Stimulated activated naive CD4-positive, alpha-beta T cell treated with Interleukin-2 at 50 U/mL for 16 hours (primary cell): ENCODE data around the gene PLLP.
A peak's percentile ranks its signal among the peaks of the same experiment; 100 is the strongest.

Source experiments
- DNase-seq: peaks from one replicate; lab custom pipeline; 2025; lab: John Stamatoyannopoulos, UW

PLLP gene, protein sequence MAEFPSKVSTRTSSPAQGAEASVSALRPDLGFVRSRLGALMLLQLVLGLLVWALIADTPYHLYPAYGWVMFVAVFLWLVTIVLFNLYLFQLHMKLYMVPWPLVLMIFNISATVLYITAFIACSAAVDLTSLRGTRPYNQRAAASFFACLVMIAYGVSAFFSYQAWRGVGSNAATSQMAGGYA

DNA sequence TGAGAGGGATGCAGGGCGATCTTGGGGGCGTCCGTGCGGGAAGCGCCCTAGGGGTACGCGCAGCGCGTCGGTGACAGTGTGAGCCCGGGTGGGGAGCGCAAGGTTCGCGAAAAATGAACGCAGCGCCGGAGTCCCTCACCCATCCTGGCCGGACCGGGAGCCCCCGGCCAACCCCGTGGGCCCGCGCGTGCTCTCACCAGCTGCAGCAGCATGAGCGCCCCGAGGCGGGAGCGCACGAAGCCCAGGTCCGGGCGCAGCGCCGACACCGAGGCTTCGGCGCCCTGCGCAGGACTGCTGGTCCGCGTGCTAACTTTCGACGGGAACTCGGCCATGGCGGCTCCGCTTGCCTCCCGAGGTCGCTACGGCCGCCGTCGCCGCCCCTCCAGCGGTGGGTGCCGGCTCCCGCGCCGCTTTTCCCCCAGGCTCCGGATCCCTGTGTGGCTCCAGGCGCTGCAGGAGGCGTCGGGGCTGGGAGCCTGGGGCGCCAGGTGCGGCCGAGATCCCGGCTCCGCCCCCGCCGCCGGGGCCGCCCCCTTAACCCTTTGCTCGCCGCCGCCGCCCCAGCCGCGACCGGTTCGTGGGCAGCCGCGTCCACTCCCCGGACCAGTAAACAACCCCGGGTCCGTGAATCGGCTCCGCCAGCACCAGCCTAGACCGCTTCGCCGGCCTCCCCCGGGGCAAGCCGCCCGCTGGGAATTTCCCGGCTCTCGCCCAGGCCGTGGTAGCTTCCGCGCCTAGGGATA lies at the start of gene PLLP:
PLLP (minus strand) TSS at position 464 of the 743 bp plus-strand sequence; CDS start at position 332, 132 bp downstream.
- DNase-seq, result peak; percentile 31

DNA sequence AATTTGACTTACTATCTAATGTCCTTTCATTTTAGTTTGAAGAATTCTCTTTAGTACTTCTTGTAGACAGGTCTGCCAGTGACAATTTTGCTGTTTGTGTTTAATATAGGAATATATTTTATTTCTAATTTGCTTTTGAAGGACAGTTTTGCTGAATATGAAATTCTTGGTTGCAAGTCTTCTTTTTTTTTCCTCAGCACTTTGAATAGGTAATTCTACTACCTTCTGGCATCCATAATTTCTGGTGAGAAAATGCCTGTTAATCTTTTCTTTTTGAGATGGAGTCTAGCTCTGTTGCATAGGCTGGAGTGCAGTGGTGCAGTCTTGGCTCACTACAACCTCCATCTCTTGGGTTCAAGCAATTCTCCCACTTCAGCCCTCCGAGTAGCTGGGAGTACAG lies 48.9 kb upstream of the PLLP start:
- DNase-seq, result no peak

DNA sequence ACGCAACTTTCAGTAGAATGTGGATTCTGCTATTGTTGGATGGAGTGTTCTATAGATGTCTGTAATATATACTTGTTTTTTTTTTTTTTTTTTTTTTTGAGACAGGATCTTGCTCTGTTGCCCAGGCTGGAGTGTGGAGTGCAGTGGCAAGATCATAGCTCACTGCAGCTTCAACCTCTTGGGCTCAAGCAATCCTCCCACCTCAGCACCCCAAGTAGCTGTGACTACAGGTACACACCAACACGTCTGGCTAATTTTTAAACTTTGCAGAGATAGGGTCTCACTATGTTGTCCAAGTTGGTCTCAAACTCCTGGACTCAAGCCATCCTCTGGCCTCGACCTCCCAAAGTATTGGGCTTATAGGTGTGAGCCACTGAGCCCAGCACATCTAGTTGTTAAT lies 46.9 kb upstream of the PLLP start:
- no peak for DNase-seq

DNA sequence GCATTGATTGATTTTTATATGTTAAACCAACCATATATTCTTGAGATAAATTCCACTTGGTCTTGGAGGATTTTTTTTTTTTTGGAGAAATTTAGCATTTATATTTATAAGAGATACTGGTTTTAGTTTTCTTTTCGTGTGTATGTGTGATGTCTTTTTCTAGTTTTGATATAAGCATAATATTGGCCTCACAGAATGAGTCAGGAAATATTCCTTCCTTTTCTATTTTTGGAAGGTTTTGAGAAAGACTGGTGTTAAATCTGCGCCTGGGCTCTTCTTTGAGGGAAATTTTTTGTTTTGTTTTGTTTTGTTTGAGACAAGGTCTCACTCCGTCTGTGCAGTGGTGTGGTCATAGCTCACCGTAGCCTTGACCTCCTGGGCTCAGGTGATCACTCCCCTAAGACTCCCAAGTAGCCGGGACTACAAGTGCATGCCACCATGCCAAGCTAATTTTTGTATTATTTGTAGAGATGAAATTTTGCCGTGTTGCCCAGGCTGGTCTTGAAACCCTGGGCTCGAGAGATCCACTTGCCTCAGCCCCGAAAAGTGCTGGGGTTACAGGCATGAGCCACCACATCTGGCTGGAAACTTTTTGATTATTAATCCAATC lies 45.4 kb upstream of the PLLP start:
- no peak for DNase-seq

DNA sequence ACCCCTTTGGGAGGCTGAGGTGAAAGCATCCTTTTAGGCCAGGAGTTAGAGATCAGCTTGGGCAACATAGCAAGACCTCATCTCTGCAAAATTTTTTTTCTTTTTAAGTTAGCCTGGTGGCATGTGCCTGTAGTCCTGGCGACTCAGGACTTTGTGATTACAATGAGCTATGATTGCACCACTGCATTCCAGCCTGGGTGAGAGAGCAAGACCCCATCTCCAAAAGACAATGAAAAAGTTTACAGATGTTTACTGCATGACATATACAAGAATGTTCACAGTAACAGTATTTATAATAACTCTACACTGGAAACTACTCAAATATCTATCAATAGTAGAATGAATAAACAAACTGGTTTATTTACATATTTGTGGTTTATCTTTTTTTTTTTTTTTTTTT lies 41.0 kb upstream of the PLLP start:
- no peak for DNase-seq

DNA sequence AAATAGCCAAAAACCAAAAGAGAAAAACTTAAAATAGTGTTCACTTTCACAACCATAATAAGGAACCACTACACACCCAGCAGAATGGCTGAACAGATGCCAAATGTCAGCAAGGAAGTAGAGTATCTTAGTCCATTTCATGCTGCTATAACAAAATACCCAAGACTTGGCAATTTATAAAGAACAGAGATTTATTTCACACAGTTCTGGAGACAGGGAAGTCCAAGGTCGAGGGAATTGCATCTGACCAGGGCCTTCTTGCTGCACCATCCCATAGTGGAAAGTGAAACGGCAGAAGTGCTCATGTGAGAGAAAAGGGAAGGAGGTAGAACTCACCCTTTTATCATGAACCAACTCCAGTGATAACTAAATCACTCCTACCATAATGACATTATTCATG lies 40.3 kb upstream of the PLLP start:
- DNase-seq, result no peak

DNA sequence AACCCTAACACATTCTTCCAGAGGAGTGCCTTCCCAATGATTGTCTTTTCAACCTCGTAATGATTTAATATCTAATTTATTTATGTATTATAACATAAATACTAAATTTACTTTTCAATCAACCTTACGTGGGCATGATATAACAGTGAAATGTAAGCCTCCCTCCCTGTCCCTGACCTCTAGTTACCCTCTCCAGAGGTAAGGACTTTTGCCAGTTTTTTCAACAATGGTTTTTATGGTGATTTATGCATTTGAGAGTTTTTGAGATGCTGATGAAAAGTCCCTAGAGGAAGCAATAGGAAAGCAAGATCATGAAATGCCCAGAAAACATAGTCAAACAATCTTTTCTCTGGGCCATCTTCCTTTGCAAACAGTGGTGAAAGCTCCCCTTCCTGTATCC lies 35.2 kb upstream of the PLLP start:
- no peak for DNase-seq

DNA sequence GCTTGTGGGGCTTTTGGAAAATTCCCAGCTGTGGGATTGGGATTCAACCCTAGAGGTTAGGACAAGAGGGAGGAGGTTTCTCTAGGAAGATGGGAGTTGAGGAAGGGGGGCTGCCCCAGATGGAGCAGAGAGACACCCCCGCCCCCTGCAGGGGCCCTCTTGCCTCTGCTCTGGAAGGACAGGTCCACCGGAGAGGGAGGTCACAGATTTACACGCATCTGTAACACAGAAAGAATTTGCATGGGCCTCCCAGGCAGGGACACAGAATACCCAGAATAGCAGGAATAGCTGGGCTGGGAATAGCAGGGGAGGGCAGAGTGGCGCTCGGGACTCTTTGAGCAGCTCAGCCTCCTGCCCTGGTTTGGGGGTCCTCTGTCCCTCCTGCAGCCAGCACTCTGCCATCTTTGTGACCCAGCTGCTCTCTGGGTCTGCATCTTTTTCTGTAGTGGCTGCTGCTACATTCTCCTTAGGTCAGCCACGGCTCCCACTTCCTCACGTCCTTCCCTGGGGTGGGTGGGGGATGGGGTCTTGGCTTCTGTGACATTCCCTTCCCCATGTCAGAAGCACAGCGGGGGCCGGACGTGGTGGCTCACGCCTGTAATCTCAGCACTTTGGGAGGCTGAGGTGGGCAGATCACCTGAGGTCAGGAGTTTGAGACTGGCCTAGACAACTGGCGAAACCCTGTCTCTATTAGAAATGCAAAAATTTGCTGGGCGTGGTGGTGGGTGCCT lies 33.9 kb upstream of the PLLP start:
- DNase-seq, result no peak

DNA sequence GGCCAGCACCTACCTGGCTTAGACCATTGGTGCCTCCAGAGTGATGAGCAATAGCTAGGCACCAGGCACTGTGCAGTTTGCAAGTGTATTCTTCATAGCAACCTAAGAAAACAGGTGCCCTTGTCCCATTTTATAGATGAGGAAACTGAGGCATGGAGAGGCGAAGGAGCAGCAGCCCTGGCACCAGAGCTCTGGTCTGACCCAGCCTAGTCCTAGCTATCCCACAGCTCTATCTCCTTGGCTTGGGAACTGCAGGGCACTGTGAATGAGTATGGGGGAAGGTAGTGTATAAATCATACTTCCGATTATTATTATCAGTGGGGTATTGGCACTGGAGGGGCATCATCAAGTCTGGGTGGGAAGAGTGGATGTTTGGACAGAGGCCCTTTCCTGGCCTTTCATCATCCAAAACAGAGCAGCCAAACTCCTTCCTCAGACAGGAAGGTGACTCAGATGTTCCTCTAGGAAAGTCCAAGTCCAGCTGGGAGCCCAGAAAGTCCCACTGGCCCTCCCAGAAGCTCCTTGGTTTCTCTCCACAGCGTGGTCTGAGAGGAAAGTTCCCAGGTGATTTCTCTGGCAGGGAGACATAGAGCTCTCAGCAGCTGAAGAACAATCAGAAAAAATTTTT lies 32.0 kb upstream of the PLLP start:
- DNase-seq, result no peak

DNA sequence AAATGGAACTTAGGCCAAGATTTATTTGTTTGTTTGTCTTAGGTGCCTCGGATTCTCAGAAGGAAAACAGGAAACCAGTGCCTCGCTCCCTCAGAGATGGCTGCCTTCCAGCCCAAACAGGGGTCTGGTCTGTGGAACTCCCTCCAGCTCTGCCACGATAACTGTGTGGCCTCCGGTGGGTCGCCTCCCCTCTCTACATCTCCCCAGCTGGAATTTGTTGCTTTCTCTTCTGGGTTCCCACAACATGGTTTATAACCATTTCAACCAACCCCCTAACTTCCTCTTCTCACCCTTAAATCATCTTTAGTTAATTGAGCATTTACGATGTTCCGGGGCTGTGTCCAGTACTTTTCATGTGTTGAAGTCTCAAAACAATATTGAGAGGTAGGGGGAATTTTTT lies 30.9 kb upstream of the PLLP start:
- no peak for DNase-seq

DNA sequence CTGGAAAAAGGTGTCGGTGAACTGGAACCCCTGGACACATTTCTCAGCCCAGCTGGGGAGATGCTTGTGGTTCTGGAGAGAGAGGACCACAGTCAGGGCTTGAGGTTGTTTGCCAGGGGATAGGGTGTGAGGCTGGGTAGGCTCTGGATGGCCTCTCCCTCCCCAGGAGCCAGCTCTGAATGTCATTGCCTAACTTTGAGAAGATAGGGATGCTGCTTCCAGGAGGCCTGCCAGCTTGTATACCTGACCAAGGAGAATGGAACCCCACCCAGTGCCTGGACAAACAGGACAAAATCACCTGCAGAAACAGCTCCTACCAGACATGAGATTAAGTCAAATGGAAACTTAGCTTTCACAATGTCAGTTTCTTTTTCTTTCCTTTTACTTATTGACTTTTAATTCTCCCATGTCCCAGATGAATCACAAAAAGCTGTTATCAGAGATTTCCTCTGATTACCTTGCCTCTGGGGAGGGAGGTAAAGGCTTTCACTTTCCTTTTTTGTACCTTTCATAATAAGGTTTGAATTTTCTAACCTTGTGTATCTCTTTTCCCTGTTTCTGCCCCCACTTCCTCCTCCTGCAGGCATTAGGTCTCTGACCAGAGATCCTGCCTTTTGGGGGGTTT lies 29.8 kb upstream of the PLLP start:
- DNase-seq, result no peak

DNA sequence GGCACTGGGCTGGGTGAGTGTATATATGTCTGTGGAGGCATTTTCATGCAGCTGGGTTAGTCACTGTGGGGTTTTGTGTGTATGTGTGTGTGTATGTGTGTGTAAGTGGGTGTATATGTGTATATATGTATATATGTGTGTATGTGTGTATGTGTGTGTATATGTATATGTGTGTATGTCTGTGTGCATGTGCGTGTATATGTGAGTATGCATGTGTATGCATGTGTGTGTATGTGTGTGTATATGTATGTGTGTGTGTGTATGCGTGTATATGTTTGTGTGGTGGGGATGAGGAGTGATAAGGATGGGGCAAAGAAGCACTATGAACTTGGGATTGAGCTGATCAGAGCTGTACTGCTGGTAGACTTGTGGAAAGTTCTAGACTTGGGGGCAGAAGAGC lies 29.0 kb upstream of the PLLP start:
- no peak for DNase-seq

DNA sequence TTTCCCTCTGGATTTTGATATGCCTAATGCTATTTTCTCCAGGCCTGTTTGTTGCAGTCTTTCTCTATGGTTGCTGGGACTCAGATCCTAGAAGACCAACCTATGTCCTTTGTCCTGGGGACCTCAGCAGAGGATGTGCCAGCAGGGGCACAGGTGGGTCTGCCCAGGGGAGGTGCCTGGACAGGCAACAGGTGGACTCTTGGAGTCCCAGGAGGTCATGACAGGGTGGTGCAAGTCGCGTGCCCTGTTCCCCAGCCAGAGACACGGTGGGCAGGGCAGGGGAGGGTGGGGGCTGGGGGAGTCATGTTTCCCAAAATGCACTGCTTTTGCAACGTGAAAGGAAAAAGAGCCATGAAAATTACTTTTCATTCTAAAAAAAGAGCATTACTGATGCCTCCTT lies 26.3 kb upstream of the PLLP start:
- no peak for DNase-seq

DNA sequence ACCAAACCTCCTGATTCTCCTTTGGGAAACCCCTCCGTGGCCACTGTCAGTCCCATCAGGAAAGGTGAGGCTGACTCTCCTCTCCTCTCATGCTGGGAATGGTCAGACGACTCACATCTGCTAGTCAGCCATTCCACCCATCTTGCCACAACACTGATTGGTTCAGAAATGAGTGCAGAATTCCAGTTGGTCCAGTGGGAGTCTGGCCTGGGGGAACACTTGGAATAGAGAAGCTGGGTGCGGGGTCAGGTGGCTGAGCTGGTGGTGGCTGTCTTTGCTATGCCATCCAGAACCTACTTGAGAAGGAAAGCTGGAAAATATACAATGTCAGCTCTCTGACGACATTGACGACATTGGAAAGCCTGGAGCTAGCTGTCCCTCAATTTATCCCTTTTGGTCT lies 23.6 kb upstream of the PLLP start:
- no peak for DNase-seq

DNA sequence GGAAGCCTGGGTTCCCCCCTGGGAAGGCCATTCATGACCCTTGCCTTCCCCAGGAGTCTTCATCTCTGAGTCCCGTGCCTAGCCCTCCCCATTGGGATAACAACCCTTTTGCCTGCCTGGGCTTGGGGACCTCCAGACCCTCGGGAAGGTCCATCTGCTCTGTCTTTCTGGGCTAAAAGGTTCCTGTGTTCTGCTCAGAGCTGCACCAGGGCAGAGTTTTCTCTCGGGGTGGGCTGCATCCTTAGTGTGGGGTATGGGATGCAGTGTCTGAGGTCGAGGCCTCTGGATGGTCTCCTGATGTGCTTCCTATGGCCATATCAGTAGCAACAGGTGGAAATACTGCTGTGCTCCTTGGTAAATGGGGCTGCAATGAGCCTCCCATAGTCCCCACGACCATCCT lies 22.9 kb upstream of the PLLP start:
- DNase-seq, result no peak

DNA sequence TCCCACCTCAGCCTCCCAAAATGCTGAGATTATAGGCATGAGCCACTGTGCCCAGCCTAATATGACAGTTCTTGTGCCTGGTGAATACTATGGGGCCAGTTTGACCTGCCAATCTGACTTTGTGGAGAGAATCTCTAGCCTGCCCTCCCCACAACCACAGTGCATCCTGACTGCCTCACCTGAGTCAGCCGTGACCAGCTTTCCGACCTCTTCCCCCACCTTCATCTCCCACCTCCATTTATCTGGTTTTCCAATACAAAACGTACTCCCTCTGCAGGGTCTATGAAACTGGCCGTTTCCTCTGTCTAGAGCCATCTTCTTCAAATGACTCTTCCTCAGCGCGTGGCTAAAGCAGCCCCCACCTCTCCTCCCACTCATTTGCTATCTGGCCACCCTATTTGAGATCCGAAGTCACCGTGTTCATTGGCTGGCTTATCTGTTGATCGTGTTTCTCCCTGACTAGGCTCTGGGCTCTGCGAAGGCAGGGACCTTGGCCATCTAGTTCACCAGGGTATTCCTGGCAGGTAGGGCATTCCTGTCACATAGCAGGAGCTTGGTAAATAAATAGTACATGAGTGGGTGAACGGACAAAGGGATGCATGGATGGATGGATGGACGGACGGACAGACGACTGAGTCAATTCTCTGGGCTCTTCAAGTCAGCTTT lies 22.3 kb upstream of the PLLP start:
- DNase-seq, result no peak

DNA sequence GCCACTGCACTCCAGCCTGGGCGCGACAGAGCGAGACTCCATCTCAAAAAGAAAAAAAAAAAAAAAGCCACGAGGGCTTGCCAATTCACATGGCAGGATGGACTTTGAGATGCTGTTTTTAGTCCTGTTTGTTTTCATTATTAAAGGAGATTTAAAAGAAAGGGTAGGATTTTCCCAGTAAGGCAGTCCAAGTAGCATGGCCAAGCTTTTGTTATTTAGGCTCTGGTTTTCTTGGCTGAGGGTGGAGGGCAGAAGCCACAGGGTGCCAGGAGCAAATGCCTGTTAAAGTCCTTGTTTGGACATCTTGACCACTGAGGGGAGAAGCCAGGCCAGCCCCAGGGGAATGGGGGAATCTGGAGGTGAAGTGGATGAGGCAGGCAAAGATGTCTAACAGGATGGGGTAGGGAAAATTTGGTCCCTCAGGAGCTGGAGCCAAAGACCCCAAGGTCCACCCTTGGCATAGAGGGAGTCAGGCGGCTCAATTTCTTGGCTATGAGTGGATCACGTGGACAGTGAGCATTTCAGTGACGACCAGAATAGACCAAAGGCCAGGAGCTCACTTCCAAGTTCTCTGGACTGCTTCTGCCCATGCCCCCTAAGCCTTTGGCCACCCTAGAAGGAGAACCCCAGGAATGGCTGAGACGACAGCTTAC lies 20.8 kb upstream of the PLLP start:
- DNase-seq, result no peak

DNA sequence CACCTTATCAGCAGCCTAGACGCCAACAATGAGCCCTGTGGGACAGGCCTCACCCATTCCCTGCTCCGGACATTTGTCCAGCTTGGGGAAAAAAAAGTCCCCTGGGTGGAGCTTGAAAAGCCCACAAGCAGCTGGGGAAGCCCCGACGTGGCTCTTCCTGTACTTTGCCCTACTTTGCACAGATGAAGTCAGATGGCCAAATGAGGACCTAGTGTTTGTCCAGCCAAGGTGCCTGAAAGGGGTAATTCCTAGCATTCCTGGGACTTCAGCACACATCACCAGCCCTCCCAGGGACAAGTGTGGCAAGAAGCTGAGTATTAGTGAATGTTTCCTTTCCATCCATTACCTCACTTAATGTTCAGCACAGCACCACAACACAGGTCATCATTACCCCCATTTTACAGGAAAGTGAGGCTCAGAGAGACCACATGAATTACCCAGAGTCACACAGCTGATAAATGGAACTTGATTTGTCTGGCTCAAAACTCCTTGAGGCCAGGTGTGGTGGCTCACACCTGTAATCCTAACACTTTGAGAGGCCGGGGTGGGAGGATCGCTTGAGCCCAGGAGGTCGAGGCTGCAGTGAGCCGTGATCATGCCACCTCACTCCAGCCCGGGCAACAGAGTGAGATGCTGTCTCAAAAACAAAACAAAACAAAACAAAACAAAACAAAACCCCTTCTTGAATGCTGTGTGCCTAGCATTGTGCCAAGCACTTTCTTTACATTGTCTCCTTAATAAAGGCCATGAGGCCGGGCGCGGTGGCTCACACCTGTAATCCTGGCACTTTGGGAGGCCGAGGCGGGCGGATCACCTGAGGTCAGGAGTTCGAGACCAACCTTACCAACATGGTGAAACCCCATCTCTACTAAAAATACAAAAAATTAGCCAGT lies 19.9 kb upstream of the PLLP start:
- DNase-seq, result no peak

DNA sequence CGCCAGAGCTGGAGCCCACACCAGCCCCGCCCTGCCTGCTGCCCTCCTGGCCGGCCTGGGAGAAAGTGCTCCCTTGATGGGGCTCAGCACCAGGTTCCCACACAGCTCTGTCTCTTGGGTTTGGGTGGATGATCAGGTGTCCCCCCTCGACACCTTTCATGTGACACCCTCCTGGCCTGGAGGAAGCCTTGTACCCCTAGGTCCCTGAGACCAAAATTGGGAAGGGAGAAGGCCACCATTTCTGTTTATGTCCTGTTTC lies 19.4 kb upstream of the PLLP start:
- DNase-seq, result no peak
